ENCODE results near the gene CLCN7. TPM values are rescaled to one million over a fixed set of nuclear protein-coding genes. Genes with fewer than 3 reads are reported as not detected.

CLCN7 gene
- total RNA-seq, 1 experiment from 2014 or later = 64.0 TPM

DNA sequence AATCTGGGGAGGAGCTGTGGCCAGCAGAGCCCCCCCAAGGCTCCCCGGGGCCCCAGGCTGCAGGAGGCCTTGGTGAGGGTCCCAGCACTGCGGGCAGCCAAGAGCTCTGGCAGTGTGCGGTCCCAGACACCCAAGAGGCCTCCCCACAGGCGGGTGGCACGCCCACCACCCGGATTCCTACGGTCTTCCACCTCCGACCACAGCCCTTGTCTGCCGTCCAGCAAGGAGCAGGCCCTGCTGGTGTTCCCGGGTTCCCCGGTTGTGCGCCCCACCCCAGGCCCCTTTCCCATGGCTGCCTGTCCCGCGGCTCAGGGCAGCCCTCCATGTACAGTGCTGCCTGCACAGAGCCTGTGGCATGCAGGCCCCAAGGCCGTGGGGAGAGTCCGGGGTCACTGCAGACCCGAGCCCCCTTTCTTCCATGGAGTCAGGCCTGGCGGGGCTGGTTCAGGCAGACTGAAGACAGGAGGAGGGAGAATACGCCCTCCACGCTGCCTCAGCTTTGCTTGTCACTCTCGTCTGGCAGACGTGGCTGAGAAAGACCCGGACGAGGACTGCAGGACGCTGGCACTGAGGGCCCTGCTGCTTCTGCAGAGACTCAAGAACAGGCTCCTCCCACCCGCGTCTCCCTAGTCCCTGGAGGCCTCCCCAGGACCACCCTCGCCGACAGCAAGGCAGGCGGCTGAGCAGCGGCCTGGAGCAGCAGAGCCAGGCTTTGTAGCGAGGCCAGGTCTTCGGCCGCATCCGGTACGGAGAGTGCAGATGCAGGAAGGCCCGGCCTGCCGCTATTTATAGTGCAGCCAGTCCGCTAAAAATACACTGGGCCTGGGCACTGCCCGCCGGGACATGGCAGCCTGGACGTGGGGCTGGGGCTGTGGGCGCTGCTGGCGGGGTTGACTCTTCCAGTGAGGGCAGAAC, 34.7 kb upstream of the CLCN7 start:
- no peak overlapping the region for H3K9ac ChIP-seq (ENCODE audit: low read length)
- H3K9me3 ChIP-seq (ENCODE audit: control insufficient read depth in 1 of 2, insufficient read depth in 1 of 2, low read depth in 1 of 2, low read length in 2 of 2) = no peaks in the 10 kb centered on the region
- TF ChIP-seq ZNF274 (IDR thresholded peaks at IDR 0.05; ENCODE audit: low read depth, low read length) (no peak), TCF7L2 (IDR thresholded peaks at IDR 0.05; ENCODE audit: borderline replicate concordance, extremely low read depth, insufficient read depth, insufficient read length) (no peak), ATF3 (IDR thresholded peaks at IDR 0.05) (no peak), EGR1 (IDR thresholded peaks at IDR 0.05; ENCODE audit: low read depth) (no peak), YY1 (IDR thresholded peaks at IDR 0.05; ENCODE audit: extremely low read depth, insufficient replicate concordance, low read depth, low read length) (no peak), EZH2 (IDR thresholded peaks at IDR 0.05) (no peak), SIN3A (IDR thresholded peaks at IDR 0.05; ENCODE audit: low read depth) (no peak), FOSL1 (IDR thresholded peaks at IDR 0.05; ENCODE audit: low read depth) (no peak)
- TF ChIP-seq, protein P1, sequence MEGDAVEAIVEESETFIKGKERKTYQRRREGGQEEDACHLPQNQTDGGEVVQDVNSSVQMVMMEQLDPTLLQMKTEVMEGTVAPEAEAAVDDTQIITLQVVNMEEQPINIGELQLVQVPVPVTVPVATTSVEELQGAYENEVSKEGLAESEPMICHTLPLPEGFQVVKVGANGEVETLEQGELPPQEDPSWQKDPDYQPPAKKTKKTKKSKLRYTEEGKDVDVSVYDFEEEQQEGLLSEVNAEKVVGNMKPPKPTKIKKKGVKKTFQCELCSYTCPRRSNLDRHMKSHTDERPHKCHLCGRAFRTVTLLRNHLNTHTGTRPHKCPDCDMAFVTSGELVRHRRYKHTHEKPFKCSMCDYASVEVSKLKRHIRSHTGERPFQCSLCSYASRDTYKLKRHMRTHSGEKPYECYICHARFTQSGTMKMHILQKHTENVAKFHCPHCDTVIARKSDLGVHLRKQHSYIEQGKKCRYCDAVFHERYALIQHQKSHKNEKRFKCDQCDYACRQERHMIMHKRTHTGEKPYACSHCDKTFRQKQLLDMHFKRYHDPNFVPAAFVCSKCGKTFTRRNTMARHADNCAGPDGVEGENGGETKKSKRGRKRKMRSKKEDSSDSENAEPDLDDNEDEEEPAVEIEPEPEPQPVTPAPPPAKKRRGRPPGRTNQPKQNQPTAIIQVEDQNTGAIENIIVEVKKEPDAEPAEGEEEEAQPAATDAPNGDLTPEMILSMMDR (IDR thresholded peaks at IDR 0.05 in 2 of 3, conservative IDR thresholded peaks at IDR 0.05 in 1 of 3; ENCODE audit: borderline replicate concordance in 1 of 3, insufficient read depth in 1 of 3, low read depth in 2 of 3, low read length in 2 of 3) = no peak
- no peak overlapping the region for H3K27ac ChIP-seq (ENCODE audit: low read depth, low read length)
- H3K27me3 ChIP-seq (ENCODE audit: insufficient read depth, low read length) = no peaks in the 10 kb centered on the region
- CTCF ChIA-PET = no interaction called here
- RAD21 ChIA-PET (ENCODE audit: low non-redundant PET in 1 of 2, low total read pairs in 2 of 2, uncharacterized antibody in 2 of 2, unreplicated experiment in 2 of 2) = no interaction called here
- no peak overlapping the region for H3K4me3 ChIP-seq (replicated peaks in 1 of 2; ENCODE audit: low read depth in 1 of 2, low read length in 2 of 2)
- POLR2A ChIA-PET = no interaction called here
- intact Hi-C loops (cut with micrococcal nuclease) = no loop called here
- no peaks in the 10 kb centered on the region for H4K20me1 ChIP-seq (ENCODE audit: insufficient read depth)
- no TSS peak for BruUV-seq (replicated peaks)
- ATAC-seq = no peak
- no peak overlapping the region for H2AFZ ChIP-seq (ENCODE audit: low read depth, low read length, poor library complexity, severe bottlenecking)
- peaks cover 0 to 3% of the 10 kb centered on the region in 2 experiments; a peak in 1 of 4 replicates for H3K36me3 ChIP-seq (ENCODE audit: control insufficient read depth in 1 of 2, insufficient read depth in 2 of 2, low read length in 2 of 2)
- H3K4me2 ChIP-seq (ENCODE audit: low read length) = no peak overlapping the region
- no peaks in the 10 kb centered on the region for H3K4me1 ChIP-seq (ENCODE audit: control insufficient read depth in 1 of 2, insufficient read depth in 2 of 2, low read length in 2 of 2)
- no peak for DNase-seq (ENCODE audit: low read depth, low spot score)
- no peaks in the 10 kb centered on the region for H3K9me2 ChIP-seq (ENCODE audit: insufficient read depth)
- no peaks in the 10 kb centered on the region for H3K79me2 ChIP-seq (ENCODE audit: insufficient read depth, low read length)
